ENCODE data around the gene SYT10. TPM values are rescaled to one million over a fixed set of nuclear protein-coding genes. Genes with fewer than 3 reads are reported as not detected.

SYT10 gene
- total RNA-seq, 1 experiment from 2014 or later, result 0.70 TPM

- Histone ChIP-seq H3K4ac (ENCODE audit: low read depth, low read length) (no peak overlapping the region), H2AFZ (ENCODE audit: low read length) (no peak overlapping the region), H2BK15ac (ENCODE audit: low read depth, low read length) (no peak overlapping the region), H3K27me3 (ENCODE audit: insufficient read depth, low read length) (no peaks in the 10 kb centered on the region), H3K23ac (ENCODE audit: insufficient read length, low read depth, low read length) (no peak overlapping the region), H2BK5ac (ENCODE audit: insufficient read length, low read length) (no peak overlapping the region), H3K9me3 (ENCODE audit: control insufficient read depth, low read depth, low read length) (no peaks in the 10 kb centered on the region), H3K4me1 (ENCODE audit: insufficient read depth, low read length) (no peaks in the 10 kb centered on the region), H4K8ac (replicated peaks; ENCODE audit: insufficient read length, low read depth, low read length) (no peak overlapping the region), H4K91ac (ENCODE audit: insufficient read length, low read depth, low read length) (no peak overlapping the region), H3K56ac (ENCODE audit: insufficient read length, low read depth, low read length) (no peak overlapping the region), H2AK5ac (ENCODE audit: insufficient read length, low read length) (no peak overlapping the region), H3K79me1 (ENCODE audit: insufficient read depth, low read depth, low read length, poor library complexity, severe bottlenecking) (no peaks in the 10 kb centered on the region), H3K79me2 (ENCODE audit: insufficient read depth, low read length) (no peaks in the 10 kb centered on the region), H3K23me2 (ENCODE audit: insufficient read length, low read depth, low read length, poor library complexity, severe bottlenecking) (no peaks in the 10 kb centered on the region), H4K20me1 (ENCODE audit: control insufficient read depth, insufficient read depth, insufficient read length) (no peaks in the 10 kb centered on the region), H2BK120ac (ENCODE audit: low read depth, low read length, poor library complexity, severe bottlenecking) (no peak overlapping the region), H3T11ph (ENCODE audit: low read length) (no peak overlapping the region), H3K9ac (ENCODE audit: extremely low read depth, insufficient read length, low read length) (no peak overlapping the region), H3K27ac (ENCODE audit: insufficient read length, low read depth, low read length) (no peak overlapping the region), H3K14ac (ENCODE audit: insufficient read depth, low read length) (no peak overlapping the region), H3K4me2 (ENCODE audit: insufficient read depth, insufficient read length, low read length) (no peak overlapping the region), H2BK12ac (ENCODE audit: insufficient read length, low read depth, low read length) (no peak overlapping the region), H3K18ac (ENCODE audit: insufficient read length, low read depth, low read length) (no peak overlapping the region), H2BK20ac (ENCODE audit: low read depth, low read length, poor library complexity, severe bottlenecking) (no peak overlapping the region), H4K5ac (ENCODE audit: insufficient read length, low read depth, low read length) (no peak overlapping the region)
- no peaks in the 10 kb centered on the region for H3K27me3 Mint-ChIP-seq (ENCODE audit: low read depth)
- H3K9me3 Mint-ChIP-seq, result no peaks in the 10 kb centered on the region
- no peak overlapping the region for H3K4me3 Mint-ChIP-seq
- no peak for DNase-seq
- TF ChIP-seq CTCF (conservative IDR thresholded peaks at IDR 0.05), result no peak
- no peaks in the 10 kb centered on the region for H3K36me3 Mint-ChIP-seq (ENCODE audit: insufficient read depth in 1 of 3, low read depth in 3 of 3)
- H3K27ac Mint-ChIP-seq, result no peak overlapping the region
- H3K4me1 Mint-ChIP-seq, result no peaks in the 10 kb centered on the region
- no CpG with 5 or more reads among the region's 1 CpG for WGBS (ENCODE audit: extremely low coverage, insufficient read length, low lambda C conversion rate)
These were observed 63.5 kb downstream of the SYT10 start for GRCh38 chr12:33376153-33376552.
